GM12891 (cell line): Measurements from ENCODE around the gene ZSCAN21.

Experiments
- POLR2A ChIP-seq: IDR thresholded peaks from 2 replicates; pipeline ENCODE4 v1.6.1; 2011; ENCODE audit warnings: low read depth, low read length, control low read depth
- POLR2AphosphoS5 ChIP-seq: IDR thresholded peaks from 2 replicates; pipeline ENCODE4 v1.6.1; 2011; ENCODE audit warnings: low read depth, low read length, control low read depth

GRCh38 chr7:100017875-100018274 lies 31.7 kb upstream of the ZSCAN21 start:
- TF ChIP-seq POLR2AphosphoS5 (no peak), POLR2A (no peak)
